Panc1 (cell line): Measurements from ENCODE around the gene GABRG3. TPM values are rescaled to one million over a fixed set of nuclear protein-coding genes. Genes with fewer than 3 reads are reported as not detected.

Source experiments
- ATAC-seq: fragments of 200-7000 bp; cut with Tn5 transposase; 2 replicates; pipeline ENCODE4 v1.9.1; 2020; ENCODE audit warnings: mild to moderate bottlenecking, moderate library complexity
- BruUV-seq: library from RNA; stranded (reverse); fragments of 400-500 nt; replicated peaks from 2 replicates; lab custom pipeline; 2021; lab: Mats Ljungman, UMichigan
- CTCF ChIA-PET: fragments of 300-600 bp; sonication (Branson Sonifier 250); formaldehyde crosslinking; loops from one replicate; lab custom pipeline; 2022; ENCODE audit warnings: antibody characterized with exemption; lab: Charles Lee
- POLR2A ChIA-PET: fragments of 300-600 bp; sonication (Branson Sonifier 250); formaldehyde crosslinking; loops from one replicate; lab custom pipeline; 2022; ENCODE audit warnings: antibody characterized with exemption; lab: Charles Lee
- DNase-seq: peaks from one replicate; pipeline ENCODE4 v3.0.0-alpha.2; 2010; ENCODE audit warnings: low read depth, low spot score
- H3K27ac ChIP-seq: 2 replicates; pipeline ENCODE4 v1.5.1; 2011; ENCODE audit warnings: mild to moderate bottlenecking, low read length, inconsistent platforms
- H3K27me3 ChIP-seq: fragments of 200-500 bp; sonication (Bioruptor generic); 2 replicates; pipeline ENCODE4 v1.6.0; 2014; ENCODE audit warnings: low read length, inconsistent platforms; ENCODE audit not compliant: control insufficient read depth, insufficient read depth
- H3K36me3 ChIP-seq: fragments of 200-500 bp; sonication (Bioruptor generic); 2 replicates; pipeline ENCODE4 v1.5.1; 2014; ENCODE audit warnings: inconsistent platforms, mild to moderate bottlenecking, low read length, moderate library complexity; ENCODE audit not compliant: control insufficient read depth, insufficient read depth
- H3K4me1 ChIP-seq: 2 replicates; pipeline ENCODE4 v1.5.1; 2011; ENCODE audit warnings: inconsistent platforms, mild to moderate bottlenecking, low read length, moderate library complexity; ENCODE audit not compliant: control insufficient read depth, insufficient read depth
- H3K4me3 ChIP-seq, 2 experiments: 2 replicates each; pipeline ENCODE4 v1.5.1; 2011 to 2012; ENCODE audit warnings: low read depth in 2 of 2, low read length in 2 of 2, mild to moderate bottlenecking in 2 of 2, inconsistent platforms in 1 of 2, moderate library complexity in 1 of 2
- H3K9me3 ChIP-seq: fragments of 200-500 bp; sonication (Bioruptor generic); 2 replicates; pipeline ENCODE4 v1.5.1; 2014; ENCODE audit warnings: low read depth, mild to moderate bottlenecking, inconsistent platforms, low read length, moderate library complexity; ENCODE audit not compliant: control insufficient read depth, insufficient read depth
- POLR2AphosphoS5 ChIP-seq: IDR thresholded peaks from 2 replicates; pipeline ENCODE4 v1.6.1; 2012; ENCODE audit warnings: mild to moderate bottlenecking, low read depth, low read length, moderate library complexity
- SIN3A ChIP-seq: IDR thresholded peaks from 2 replicates; pipeline ENCODE4 v1.6.1; 2012; ENCODE audit warnings: low read depth, mild to moderate bottlenecking, low read length, moderate library complexity, borderline replicate concordance; ENCODE audit not compliant: insufficient read depth
- TCF7L2 ChIP-seq: IDR thresholded peaks from 2 replicates; pipeline ENCODE4 v1.6.1; 2011; ENCODE audit warnings: mild to moderate bottlenecking, low read depth, low read length, inconsistent platforms
- in situ Hi-C: cut with HindIII; loops from 2 replicates; pipeline ENCODE4 v1.10.0; 2016; ENCODE audit warnings: low sequenced_read_pairs, low pct_unique_long_range_greater_than_20kb
- intact Hi-C: fragments of 100-400 bp; cut with micrococcal nuclease; formaldehyde crosslinking; loops from one replicate; pipeline ENCODE4 v1.10.0; 2022; ENCODE audit not compliant: unreplicated experiment
- total RNA-seq: library from RNA; stranded (reverse); gene quantifications from one replicate; pipeline ENCODE4 v1.2.1, GENCODE V29; 2021; ENCODE audit not compliant: unreplicated experiment
- TF ChIP-seq, protein P1 (sequence below), 2 experiments: IDR thresholded peaks; 2 replicates each; pipeline ENCODE4 v1.6.1; 2011 to 2012; ENCODE audit warnings: low read depth in 2 of 2, control low read depth in 1 of 2, low read length in 1 of 2, mild to moderate bottlenecking in 1 of 2, moderate library complexity in 1 of 2; ENCODE audit not compliant: insufficient read depth in 1 of 2
- TF ChIP-seq, protein P2 (sequence below): fragments of 450-650 bp; IDR thresholded peaks from 2 replicates; pipeline ENCODE4 v1.5.1; 2017; ENCODE audit warnings: mild to moderate bottlenecking

GABRG3 gene
- total RNA-seq, 1 experiment from 2014 or later = not detected

DNA sequence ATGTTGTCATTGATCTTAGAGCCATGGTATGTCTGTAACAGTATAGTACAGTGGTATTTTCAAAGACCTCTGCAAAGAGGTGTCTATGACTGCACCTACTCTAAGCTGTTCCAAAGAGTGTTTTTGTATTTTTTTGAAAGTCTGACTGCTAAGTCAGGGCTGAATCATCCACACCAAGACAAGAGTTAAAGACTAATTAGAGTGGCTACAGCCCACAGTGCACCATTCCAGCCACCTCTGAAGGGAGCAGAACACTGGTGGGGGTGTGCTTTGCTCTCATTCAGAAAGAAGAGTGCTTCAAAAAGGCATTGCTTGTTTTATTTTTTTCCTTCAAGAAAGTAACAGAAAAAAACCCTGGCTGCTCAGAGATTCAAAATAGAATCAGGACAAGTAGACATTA lies 301.4 kb downstream of the GABRG3 start:
- ChIA-PET CTCF (no interaction called here), POLR2A (no interaction called here)
- H3K4me1 ChIP-seq = no peaks in the 10 kb centered on the region
- no peaks in the 10 kb centered on the region for H3K27me3 ChIP-seq
- TF ChIP-seq SIN3A (no peak), TCF7L2 (no peak), POLR2AphosphoS5 (no peak)
- TF ChIP-seq, protein P1, sequence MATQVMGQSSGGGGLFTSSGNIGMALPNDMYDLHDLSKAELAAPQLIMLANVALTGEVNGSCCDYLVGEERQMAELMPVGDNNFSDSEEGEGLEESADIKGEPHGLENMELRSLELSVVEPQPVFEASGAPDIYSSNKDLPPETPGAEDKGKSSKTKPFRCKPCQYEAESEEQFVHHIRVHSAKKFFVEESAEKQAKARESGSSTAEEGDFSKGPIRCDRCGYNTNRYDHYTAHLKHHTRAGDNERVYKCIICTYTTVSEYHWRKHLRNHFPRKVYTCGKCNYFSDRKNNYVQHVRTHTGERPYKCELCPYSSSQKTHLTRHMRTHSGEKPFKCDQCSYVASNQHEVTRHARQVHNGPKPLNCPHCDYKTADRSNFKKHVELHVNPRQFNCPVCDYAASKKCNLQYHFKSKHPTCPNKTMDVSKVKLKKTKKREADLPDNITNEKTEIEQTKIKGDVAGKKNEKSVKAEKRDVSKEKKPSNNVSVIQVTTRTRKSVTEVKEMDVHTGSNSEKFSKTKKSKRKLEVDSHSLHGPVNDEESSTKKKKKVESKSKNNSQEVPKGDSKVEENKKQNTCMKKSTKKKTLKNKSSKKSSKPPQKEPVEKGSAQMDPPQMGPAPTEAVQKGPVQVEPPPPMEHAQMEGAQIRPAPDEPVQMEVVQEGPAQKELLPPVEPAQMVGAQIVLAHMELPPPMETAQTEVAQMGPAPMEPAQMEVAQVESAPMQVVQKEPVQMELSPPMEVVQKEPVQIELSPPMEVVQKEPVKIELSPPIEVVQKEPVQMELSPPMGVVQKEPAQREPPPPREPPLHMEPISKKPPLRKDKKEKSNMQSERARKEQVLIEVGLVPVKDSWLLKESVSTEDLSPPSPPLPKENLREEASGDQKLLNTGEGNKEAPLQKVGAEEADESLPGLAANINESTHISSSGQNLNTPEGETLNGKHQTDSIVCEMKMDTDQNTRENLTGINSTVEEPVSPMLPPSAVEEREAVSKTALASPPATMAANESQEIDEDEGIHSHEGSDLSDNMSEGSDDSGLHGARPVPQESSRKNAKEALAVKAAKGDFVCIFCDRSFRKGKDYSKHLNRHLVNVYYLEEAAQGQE (IDR thresholded peaks at IDR 0.05; ENCODE audit: insufficient read depth in 1 of 2, low read depth in 2 of 2, low read length in 1 of 2) = no peak
- TF ChIP-seq, protein P2, sequence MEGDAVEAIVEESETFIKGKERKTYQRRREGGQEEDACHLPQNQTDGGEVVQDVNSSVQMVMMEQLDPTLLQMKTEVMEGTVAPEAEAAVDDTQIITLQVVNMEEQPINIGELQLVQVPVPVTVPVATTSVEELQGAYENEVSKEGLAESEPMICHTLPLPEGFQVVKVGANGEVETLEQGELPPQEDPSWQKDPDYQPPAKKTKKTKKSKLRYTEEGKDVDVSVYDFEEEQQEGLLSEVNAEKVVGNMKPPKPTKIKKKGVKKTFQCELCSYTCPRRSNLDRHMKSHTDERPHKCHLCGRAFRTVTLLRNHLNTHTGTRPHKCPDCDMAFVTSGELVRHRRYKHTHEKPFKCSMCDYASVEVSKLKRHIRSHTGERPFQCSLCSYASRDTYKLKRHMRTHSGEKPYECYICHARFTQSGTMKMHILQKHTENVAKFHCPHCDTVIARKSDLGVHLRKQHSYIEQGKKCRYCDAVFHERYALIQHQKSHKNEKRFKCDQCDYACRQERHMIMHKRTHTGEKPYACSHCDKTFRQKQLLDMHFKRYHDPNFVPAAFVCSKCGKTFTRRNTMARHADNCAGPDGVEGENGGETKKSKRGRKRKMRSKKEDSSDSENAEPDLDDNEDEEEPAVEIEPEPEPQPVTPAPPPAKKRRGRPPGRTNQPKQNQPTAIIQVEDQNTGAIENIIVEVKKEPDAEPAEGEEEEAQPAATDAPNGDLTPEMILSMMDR = no peak
- H3K27ac ChIP-seq = no peak overlapping the region
- H3K36me3 ChIP-seq = no peaks in the 10 kb centered on the region
- BruUV-seq = no TSS peak
- intact Hi-C loops (no loop called here), in situ Hi-C loops (no loop called here)
- no peak overlapping the region for H3K4me3 ChIP-seq
- DNase-seq (no peak), ATAC-seq (no peak)
- no peaks in the 10 kb centered on the region for H3K9me3 ChIP-seq

DNA sequence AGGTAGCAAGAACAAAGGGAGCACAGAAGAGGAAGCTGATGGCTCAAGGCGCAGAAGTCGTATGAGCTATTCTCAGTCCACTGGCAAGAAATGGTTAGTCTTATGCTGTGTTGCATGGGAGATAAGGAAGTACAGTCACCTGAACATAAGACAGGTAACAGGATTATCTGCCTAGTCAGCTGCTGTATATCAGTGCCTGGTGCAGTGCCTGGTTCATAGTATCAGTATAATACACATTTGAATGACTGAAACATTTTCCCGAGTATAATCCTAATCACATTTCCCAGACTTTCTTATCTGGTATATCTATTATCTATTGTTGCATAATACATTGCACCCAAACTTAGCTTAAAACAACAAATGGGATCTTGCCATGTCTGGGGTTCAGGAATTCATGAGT lies 302.5 kb downstream of the GABRG3 start:
- Histone ChIP-seq H3K4me1 (no peaks in the 10 kb centered on the region), H3K4me3 (no peak overlapping the region), H3K27me3 (no peaks in the 10 kb centered on the region), H3K36me3 (no peaks in the 10 kb centered on the region), H3K27ac (no peak overlapping the region), H3K9me3 (no peaks in the 10 kb centered on the region)
- ATAC-seq = no peak
- BruUV-seq = no TSS peak
- CTCF ChIA-PET = no interaction called here
- POLR2A ChIA-PET = no interaction called here
- in situ Hi-C loops = no loop called here
- DNase-seq = no peak
- intact Hi-C loops = no loop called here
- TF ChIP-seq, protein P2 = no peak
- TF ChIP-seq SIN3A (no peak), POLR2AphosphoS5 (no peak)
- TF ChIP-seq, protein P1 (IDR thresholded peaks at IDR 0.05; ENCODE audit: insufficient read depth in 1 of 2, low read depth in 2 of 2, low read length in 1 of 2) = no peak
